ENCODE data around the gene SLC24A4.

SLC24A4 gene

GRCh38 chr14:92446771-92447170 lies 123.8 kb downstream of the SLC24A4 start:
- H3K27ac ChIP-seq = no peak overlapping the region
- TF ChIP-seq CTCF (conservative IDR thresholded peaks at IDR 0.05) = no peak

- peak overlapping the region; percentile 54 for H3K27ac ChIP-seq
These were observed 124.6 kb downstream of the SLC24A4 start for GRCh38 chr14:92447416-92448197.

GRCh38 chr14:92448786-92449185 lies 125.8 kb downstream of the SLC24A4 start:
- no peak for TF ChIP-seq CTCF (conservative IDR thresholded peaks at IDR 0.05)

More at GRCh38 chr14:92447416-92448197, 124.6 kb downstream of the SLC24A4 start:
- no peak for TF ChIP-seq CTCF (conservative IDR thresholded peaks at IDR 0.05)

GRCh38 chr14:92449404-92450181 lies 126.6 kb downstream of the SLC24A4 start:
- TF ChIP-seq CTCF (conservative IDR thresholded peaks at IDR 0.05) = no peak
- H3K27ac ChIP-seq = 0 out of 2 replicates have a peak overlapping the region, but pooled peaks have one; percentile 54

More at GRCh38 chr14:92448786-92449185, 125.8 kb downstream of the SLC24A4 start:
- H3K27ac ChIP-seq = peak overlapping the region; percentile 54

GRCh38 chr14:92450351-92451070 lies 127.5 kb downstream of the SLC24A4 start:
- no peak overlapping the region for H3K27ac ChIP-seq
- no peak for TF ChIP-seq CTCF (conservative IDR thresholded peaks at IDR 0.05)

GRCh38 chr14:92451245-92451644 lies 128.3 kb downstream of the SLC24A4 start:
- no peak for TF ChIP-seq CTCF (conservative IDR thresholded peaks at IDR 0.05)
- H3K27ac ChIP-seq = no peak overlapping the region

- H3K27ac ChIP-seq = no peak overlapping the region
- no peak for TF ChIP-seq CTCF (conservative IDR thresholded peaks at IDR 0.05)
These were observed 128.8 kb downstream of the SLC24A4 start for GRCh38 chr14:92451755-92452154.
